ENCODE results near the gene TYRP1. TPM values are rescaled to one million over a fixed set of nuclear protein-coding genes. Genes with fewer than 3 reads are reported as not detected.
"Not testable (repeated sequence)": the region's sequence is repeated elsewhere in the genome, so short reads cannot be mapped to it uniquely, and the experiment has no call there.

The TYRP1 gene
- total RNA-seq, 2 experiments from 2014 or later, result not detected

DNA sequence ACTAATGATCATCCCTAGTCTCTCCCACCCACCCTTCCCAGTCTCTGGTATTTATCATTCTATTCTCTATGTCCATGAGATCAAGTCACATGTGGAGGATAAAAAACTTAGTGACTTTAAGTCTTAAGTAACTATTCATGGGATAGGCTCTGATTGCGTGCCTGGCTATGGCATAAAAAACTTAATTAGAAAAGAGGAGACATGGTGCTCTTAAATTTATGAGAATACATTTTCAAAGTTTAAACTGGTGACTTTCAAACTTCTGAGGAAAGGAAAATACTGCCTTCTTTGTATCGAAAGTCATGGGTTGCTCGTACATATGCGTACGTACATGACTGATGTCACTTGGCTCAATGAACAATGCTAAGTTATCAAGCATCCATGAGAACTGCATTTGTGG is 18.2 kb upstream of the TYRP1 start:
- no peaks in the 10 kb centered on the region for H3K27me3 Mint-ChIP-seq (ENCODE audit: low read depth)
- H3K4me3 Mint-ChIP-seq, result no peak overlapping the region
- DNase-seq, result no peak
- intact Hi-C loops (cut with micrococcal nuclease), result no loop called here
- CTCF ChIA-PET, result no interaction called here
- H3K4me1 Mint-ChIP-seq (ENCODE audit: low read depth), result no peaks in the 10 kb centered on the region
- H3K36me3 Mint-ChIP-seq (ENCODE audit: low read depth), result no peaks in the 10 kb centered on the region
- peaks cover 3% of the 10 kb centered on the region for H3K9me3 Mint-ChIP-seq
- H3K27ac Mint-ChIP-seq, result no peak overlapping the region

DNA sequence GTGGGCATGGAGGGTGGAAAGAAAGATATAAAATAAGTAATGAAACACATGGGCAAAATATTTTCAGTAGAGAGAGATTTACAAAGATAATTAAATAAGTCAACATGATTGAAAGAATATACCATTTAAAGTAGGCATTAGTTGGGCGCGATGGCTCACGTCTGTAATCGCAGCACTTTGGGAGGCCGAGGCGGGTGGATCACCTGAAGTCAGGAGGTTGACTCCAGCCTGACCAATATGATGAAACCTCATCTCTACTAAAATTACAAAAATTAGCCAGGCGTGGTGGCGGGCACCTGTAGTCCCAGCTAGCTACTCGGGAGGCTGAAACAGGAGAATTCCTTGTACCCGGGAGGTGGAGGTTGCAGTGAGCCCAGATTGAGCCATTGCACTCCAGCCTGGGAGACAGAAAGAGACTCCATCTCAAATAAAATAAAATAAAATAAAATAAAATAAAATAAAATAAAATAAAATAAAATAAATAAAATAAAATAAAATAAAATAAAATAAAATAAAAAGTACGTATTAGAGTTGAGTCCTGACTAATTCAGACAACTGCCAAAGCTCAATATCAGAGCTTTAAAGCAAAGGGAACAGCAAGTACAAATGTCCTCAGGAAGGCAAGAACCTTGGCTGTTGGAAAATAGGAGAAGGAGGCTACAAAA is 15.6 kb upstream of the TYRP1 start:
- H3K27me3 Mint-ChIP-seq (ENCODE audit: low read depth); H3K9me3 Mint-ChIP-seq; H3K4me3 Mint-ChIP-seq; intact Hi-C loops (cut with micrococcal nuclease); CTCF ChIA-PET; H3K36me3 Mint-ChIP-seq (ENCODE audit: low read depth); DNase-seq; H3K27ac Mint-ChIP-seq; H3K4me1 Mint-ChIP-seq (ENCODE audit: low read depth): not testable (repeated sequence)

DNA sequence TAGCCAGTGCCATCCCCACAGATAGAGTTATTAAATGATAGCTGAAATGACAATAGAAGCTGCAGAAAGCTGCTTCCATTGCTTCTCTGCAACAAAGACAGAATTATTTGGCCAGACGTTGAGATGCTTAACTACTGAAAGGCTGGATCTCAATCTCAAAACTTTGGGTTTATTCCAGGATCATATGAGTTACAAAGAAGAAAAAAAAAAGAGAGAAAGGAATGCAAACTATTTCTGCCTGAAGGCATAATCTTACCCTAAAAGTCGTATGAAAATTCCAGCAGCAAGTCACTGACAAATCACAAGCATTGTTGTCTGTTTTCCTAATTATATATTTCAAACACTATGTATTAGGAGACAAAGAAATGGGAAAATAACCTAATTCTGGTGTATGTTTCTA is 12.8 kb upstream of the TYRP1 start:
- Mint-ChIP-seq H3K4me1 (ENCODE audit: low read depth) (no peaks in the 10 kb centered on the region), H3K36me3 (ENCODE audit: low read depth) (no peaks in the 10 kb centered on the region)

DNA sequence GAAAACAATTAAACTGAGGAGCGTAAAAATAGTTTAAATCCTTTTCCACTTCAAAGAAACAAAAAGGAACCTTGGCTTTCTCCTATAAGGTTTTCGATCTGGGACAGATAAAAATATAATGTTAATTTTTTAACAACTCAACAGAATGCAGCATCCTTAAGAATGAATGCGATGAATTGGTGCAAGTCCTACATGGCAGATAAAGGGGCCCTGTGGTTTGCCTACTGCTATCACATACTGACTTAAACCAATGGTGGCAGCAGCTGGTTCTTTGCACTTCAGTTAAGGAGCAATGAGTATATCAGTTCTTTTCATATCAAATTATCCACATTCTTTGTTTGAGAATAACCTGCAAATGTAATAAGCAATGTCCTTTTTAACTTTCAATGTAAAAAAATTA is 12.4 kb upstream of the TYRP1 start:
- Mint-ChIP-seq H3K36me3 (ENCODE audit: low read depth) (no peaks in the 10 kb centered on the region), H3K9me3 (peaks cover 7% of the 10 kb centered on the region), H3K4me3 (no peak overlapping the region), H3K4me1 (ENCODE audit: low read depth) (no peaks in the 10 kb centered on the region), H3K27me3 (ENCODE audit: low read depth) (no peaks in the 10 kb centered on the region), H3K27ac (no peak overlapping the region)
- DNase-seq, result no peak
- intact Hi-C loops (cut with micrococcal nuclease), result no loop called here
- CTCF ChIA-PET, result no interaction called here

More for the DNA sequence above, 12.8 kb upstream of the TYRP1 start:
- no peak for DNase-seq
- CTCF ChIA-PET, result no interaction called here
- peaks cover 7% of the 10 kb centered on the region for H3K9me3 Mint-ChIP-seq
- no peak overlapping the region for H3K4me3 Mint-ChIP-seq
- no peaks in the 10 kb centered on the region for H3K27me3 Mint-ChIP-seq (ENCODE audit: low read depth)
- intact Hi-C loops (cut with micrococcal nuclease), result no loop called here
- H3K27ac Mint-ChIP-seq, result no peak overlapping the region

- intact Hi-C loops (cut with micrococcal nuclease), result no loop called here
- no peak for DNase-seq
- CTCF ChIA-PET, result no interaction called here
- Mint-ChIP-seq H3K4me1 (ENCODE audit: low read depth) (no peaks in the 10 kb centered on the region), H3K4me3 (no peak overlapping the region), H3K36me3 (ENCODE audit: low read depth) (no peaks in the 10 kb centered on the region), H3K27ac (no peak overlapping the region), H3K9me3 (peaks cover 7% of the 10 kb centered on the region), H3K27me3 (ENCODE audit: low read depth) (no peaks in the 10 kb centered on the region)
Observed at GRCh38 chr9:12681620-12682019, 11.6 kb upstream of the TYRP1 start.

- Mint-ChIP-seq H3K4me1 (ENCODE audit: low read depth) (no peaks in the 10 kb centered on the region), H3K27ac (no peak overlapping the region)
- intact Hi-C loops (cut with micrococcal nuclease), result no loop called here
Observed at GRCh38 chr9:12684974-12685373, 8.2 kb upstream of the TYRP1 start.

GRCh38 chr9:12689233-12689632 is 4.0 kb upstream of the TYRP1 start:
- intact Hi-C loops (cut with micrococcal nuclease), result no loop called here
- no peak overlapping the region for H3K27ac Mint-ChIP-seq
- CTCF ChIA-PET, result no interaction called here
- no peaks in the 10 kb centered on the region for H3K4me1 Mint-ChIP-seq (ENCODE audit: low read depth)
- no peak for DNase-seq
- H3K27me3 Mint-ChIP-seq (ENCODE audit: low read depth), result no peaks in the 10 kb centered on the region
- H3K9me3 Mint-ChIP-seq, result peaks cover 6% of the 10 kb centered on the region
- H3K4me3 Mint-ChIP-seq, result no peak overlapping the region
- no peaks in the 10 kb centered on the region for H3K36me3 Mint-ChIP-seq (ENCODE audit: low read depth)

More at GRCh38 chr9:12684974-12685373, 8.2 kb upstream of the TYRP1 start:
- H3K27me3 Mint-ChIP-seq (ENCODE audit: low read depth), result no peaks in the 10 kb centered on the region
- no peak for DNase-seq
- CTCF ChIA-PET, result no interaction called here
- H3K9me3 Mint-ChIP-seq, result peaks cover 9% of the 10 kb centered on the region
- H3K4me3 Mint-ChIP-seq, result no peak overlapping the region
- H3K36me3 Mint-ChIP-seq (ENCODE audit: low read depth), result no peaks in the 10 kb centered on the region

- H3K27ac Mint-ChIP-seq, result no peak overlapping the region
- no peaks in the 10 kb centered on the region for H3K27me3 Mint-ChIP-seq (ENCODE audit: low read depth)
- CTCF ChIA-PET, result no interaction called here
- H3K4me1 Mint-ChIP-seq (ENCODE audit: low read depth), result no peaks in the 10 kb centered on the region
- no peak for DNase-seq
- intact Hi-C loops (cut with micrococcal nuclease), result no loop called here
- H3K36me3 Mint-ChIP-seq (ENCODE audit: low read depth), result no peaks in the 10 kb centered on the region
- no peak overlapping the region for H3K4me3 Mint-ChIP-seq
- H3K9me3 Mint-ChIP-seq, result peaks cover 4% of the 10 kb centered on the region
Observed at GRCh38 chr9:12694013-12694412, 828 bp downstream of the TYRP1 start.

DNA sequence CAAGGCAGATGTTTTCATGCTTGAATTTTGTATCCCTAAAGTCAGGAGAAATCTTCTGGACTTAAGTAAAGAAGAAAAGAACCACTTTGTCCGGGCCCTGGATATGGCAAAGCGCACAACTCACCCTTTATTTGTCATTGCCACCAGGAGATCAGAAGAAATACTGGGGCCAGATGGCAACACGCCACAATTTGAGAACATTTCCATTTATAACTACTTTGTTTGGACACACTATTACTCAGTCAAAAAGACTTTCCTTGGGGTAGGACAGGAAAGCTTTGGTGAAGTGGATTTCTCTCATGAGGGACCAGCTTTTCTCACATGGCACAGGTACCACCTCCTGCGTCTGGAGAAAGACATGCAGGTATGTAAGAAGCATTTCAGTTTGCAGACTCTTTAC is 2.3 kb downstream of the TYRP1 start:
- no peaks in the 10 kb centered on the region for H3K27me3 Mint-ChIP-seq (ENCODE audit: low read depth)
- intact Hi-C loops (cut with micrococcal nuclease), result no loop called here
- CTCF ChIA-PET, result interaction anchor here (0.6 kb wide), 1 partner anchor 9 kb away, joined by 4 read pairs; no protein-coding TSS in a partner anchor
- H3K4me1 Mint-ChIP-seq (ENCODE audit: low read depth), result no peaks in the 10 kb centered on the region
- H3K9me3 Mint-ChIP-seq, result peaks cover 4% of the 10 kb centered on the region
- no peak overlapping the region for H3K4me3 Mint-ChIP-seq
- no peak for DNase-seq
- H3K36me3 Mint-ChIP-seq (ENCODE audit: low read depth), result no peaks in the 10 kb centered on the region
- no peak overlapping the region for H3K27ac Mint-ChIP-seq

GRCh38 chr9:12696931-12697622 is 3.9 kb downstream of the TYRP1 start:
- Mint-ChIP-seq H3K27ac (no peak overlapping the region), H3K4me3 (no peak overlapping the region), H3K4me1 (ENCODE audit: low read depth) (no peaks in the 10 kb centered on the region), H3K27me3 (ENCODE audit: low read depth) (no peaks in the 10 kb centered on the region), H3K9me3 (peaks cover 6% of the 10 kb centered on the region), H3K36me3 (ENCODE audit: low read depth) (no peaks in the 10 kb centered on the region)
- CTCF ChIA-PET, result no interaction called here
- intact Hi-C loops (cut with micrococcal nuclease), result no loop called here
- DNase-seq, result no peak

DNA sequence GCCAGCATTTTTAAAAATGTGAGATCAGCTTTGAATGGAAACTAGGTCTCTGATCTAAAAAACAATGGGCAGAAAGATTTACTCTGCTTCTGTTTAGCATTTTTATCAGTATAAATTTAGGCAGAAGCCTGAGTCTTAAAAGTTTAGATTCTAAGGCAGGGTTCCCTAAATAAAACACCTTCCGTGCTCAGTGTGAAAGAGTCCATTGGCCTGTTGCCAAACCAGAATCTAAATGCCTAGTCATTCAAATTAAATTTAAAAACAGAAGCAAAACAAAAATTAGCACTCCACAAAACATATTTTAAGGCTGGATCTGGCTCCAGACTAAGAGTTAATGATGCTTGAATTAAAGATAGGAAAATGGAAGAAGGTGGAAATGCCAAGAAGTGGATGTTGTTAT is 4.5 kb downstream of the TYRP1 start:
- no peak overlapping the region for H3K4me3 Mint-ChIP-seq
- DNase-seq, result no peak
- no peak overlapping the region for H3K27ac Mint-ChIP-seq
- H3K9me3 Mint-ChIP-seq, result peaks cover 8% of the 10 kb centered on the region
- H3K36me3 Mint-ChIP-seq (ENCODE audit: low read depth), result no peaks in the 10 kb centered on the region
- intact Hi-C loops (cut with micrococcal nuclease), result no loop called here
- H3K4me1 Mint-ChIP-seq (ENCODE audit: low read depth), result no peaks in the 10 kb centered on the region
- CTCF ChIA-PET, result no interaction called here
- H3K27me3 Mint-ChIP-seq (ENCODE audit: low read depth), result no peaks in the 10 kb centered on the region

DNA sequence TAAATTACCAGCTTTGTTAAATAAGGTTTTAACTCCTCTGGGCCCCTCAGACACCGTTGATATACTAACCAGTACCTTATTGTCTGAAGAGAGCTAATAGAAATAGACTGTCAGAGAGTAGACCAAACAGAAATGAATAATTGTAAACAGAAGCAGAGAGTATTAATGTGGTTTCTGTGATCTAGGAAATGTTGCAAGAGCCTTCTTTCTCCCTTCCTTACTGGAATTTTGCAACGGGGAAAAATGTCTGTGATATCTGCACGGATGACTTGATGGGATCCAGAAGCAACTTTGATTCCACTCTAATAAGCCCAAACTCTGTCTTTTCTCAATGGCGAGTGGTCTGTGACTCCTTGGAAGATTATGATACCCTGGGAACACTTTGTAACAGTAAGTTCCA is 5.1 kb downstream of the TYRP1 start:
- no peaks in the 10 kb centered on the region for H3K27me3 Mint-ChIP-seq (ENCODE audit: low read depth)
- intact Hi-C loops (cut with micrococcal nuclease), result no loop called here
- no peak overlapping the region for H3K4me3 Mint-ChIP-seq
- no peak for DNase-seq
- H3K4me1 Mint-ChIP-seq (ENCODE audit: low read depth), result no peaks in the 10 kb centered on the region
- H3K9me3 Mint-ChIP-seq, result peaks cover 8% of the 10 kb centered on the region
- CTCF ChIA-PET, result no interaction called here
- no peaks in the 10 kb centered on the region for H3K36me3 Mint-ChIP-seq (ENCODE audit: low read depth)
- no peak overlapping the region for H3K27ac Mint-ChIP-seq

DNA sequence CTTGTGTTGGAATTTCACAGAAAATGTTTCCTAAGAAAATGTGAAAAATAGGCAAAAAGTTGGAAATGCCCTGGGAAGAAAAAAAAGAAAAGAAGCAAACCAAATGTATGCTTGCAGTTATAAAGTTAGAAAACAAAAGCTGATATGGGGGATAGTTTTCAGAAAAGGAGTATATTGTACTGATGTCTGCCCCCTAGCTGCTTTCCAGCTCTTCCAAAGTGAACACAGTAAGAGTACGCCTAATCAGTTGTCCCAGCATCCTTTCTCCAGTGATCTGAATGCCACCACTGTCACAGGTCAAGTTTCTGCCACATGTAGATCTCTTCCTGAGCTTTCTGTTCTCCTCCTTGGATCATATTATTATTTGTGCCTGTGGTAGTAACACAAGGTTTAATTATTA is 5.8 kb downstream of the TYRP1 start:
- H3K9me3 Mint-ChIP-seq, result peaks cover 8% of the 10 kb centered on the region
- intact Hi-C loops (cut with micrococcal nuclease), result no loop called here
- H3K27ac Mint-ChIP-seq, result no peak overlapping the region
- no peaks in the 10 kb centered on the region for H3K4me1 Mint-ChIP-seq (ENCODE audit: low read depth)
- DNase-seq, result no peak
- H3K4me3 Mint-ChIP-seq, result no peak overlapping the region
- CTCF ChIA-PET, result no interaction called here
- no peaks in the 10 kb centered on the region for H3K27me3 Mint-ChIP-seq (ENCODE audit: low read depth)
- H3K36me3 Mint-ChIP-seq (ENCODE audit: low read depth), result no peaks in the 10 kb centered on the region

Measured in activated naive CD4-positive, alpha-beta T cell treated with anti-CD3 and anti-CD28 coated beads for 36 hours (primary cell).